NCI-H2171 (cell line): Measurements from ENCODE around the gene SLCO1C1.

Experiments
- DNase-seq: peaks from one replicate; lab custom pipeline; 2025; lab: John Stamatoyannopoulos, UW

SLCO1C1 gene

DNA sequence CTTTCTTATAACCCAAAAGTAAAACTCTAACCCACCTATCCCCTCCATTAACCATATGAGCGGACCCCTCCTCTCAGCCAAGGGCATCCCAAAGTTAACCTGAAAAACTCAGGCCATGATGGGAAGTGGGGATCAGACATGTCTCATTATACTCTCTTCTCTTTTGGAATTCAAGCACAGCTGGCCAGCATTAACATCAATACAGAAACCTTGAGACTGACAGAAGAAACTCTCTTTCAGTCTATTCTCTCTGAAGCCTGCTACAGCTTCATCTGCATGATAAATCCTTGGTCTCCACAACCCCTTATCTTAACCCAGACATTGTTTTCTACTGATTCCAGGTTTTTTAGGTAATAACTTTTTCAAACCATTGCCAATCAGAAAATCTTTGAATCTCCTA lies 97.8 kb downstream of the SLCO1C1 start:
- no peak for DNase-seq

DNA sequence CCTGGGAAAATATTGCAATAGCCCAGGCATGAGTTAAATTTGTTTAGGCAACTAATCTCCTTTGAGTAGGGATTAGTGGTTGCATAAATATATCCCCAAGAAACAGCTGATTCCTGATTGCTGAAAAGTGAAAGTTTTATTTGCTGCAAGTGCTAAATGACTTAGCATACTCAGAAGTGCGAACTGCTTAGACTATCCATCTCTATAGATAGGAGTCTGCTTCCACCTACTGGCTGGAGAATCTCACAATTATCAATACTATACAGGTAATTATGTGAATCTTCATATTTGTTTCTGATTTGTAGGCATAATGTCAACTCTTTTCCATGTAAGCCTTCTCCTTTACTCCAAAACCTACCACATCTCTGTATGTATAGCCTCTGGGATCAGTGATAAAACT lies 103.4 kb downstream of the SLCO1C1 start:
- DNase-seq: no peak

DNA sequence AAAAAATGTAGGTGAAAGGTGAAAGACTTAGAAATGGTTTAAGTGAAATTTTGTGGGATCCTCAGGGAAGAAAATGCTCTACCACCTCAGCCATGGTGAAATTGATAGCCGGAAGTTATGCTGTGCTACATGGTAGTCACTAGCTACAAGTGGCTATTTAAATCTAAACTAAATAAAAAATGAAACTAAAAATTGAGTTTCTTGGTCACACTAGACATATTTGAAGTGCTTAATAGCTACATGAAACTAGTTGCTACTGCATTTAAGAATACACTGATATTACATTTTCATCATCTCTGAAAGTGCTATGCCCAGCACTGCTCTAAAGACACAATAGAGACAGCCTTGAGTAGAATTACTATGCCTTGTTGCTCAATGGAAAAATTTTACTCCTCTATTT lies 105.0 kb downstream of the SLCO1C1 start:
- no peak for DNase-seq

DNA sequence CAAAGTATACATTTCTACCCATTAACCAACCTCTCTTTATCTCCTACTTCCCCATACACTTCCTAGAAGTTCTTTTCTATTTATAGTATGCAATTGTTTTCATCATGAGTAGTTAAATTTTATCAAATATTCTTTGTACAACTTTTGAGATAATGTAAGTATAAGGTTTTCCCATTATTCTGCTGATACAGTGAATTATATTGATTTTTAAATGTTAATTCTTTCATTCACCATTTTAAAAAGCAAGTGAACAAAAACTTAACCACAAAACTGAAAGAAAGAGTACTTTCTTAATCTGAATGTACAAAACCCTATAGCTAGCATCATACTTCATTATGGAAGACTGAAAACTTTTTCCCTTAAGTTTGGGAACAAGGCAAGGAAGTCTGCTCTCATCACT lies 105.9 kb downstream of the SLCO1C1 start:
- no peak for DNase-seq
